GM12873 (cell line): ENCODE results near the gene AIF1L.

Experiments used
- TF ChIP-seq, protein P1 (sequence below): IDR thresholded peaks from 2 replicates; pipeline ENCODE4 v1.5.1; 2012; ENCODE audit warnings: low read depth, mild to moderate bottlenecking, moderate library complexity, low read length, control low read depth; ENCODE audit not compliant: insufficient read depth; ENCODE audit errors: missing control alignments

The AIF1L gene

GRCh38 chr9:131068076-131068816 lies 28.1 kb upstream of the AIF1L start:
- TF ChIP-seq, protein P1, sequence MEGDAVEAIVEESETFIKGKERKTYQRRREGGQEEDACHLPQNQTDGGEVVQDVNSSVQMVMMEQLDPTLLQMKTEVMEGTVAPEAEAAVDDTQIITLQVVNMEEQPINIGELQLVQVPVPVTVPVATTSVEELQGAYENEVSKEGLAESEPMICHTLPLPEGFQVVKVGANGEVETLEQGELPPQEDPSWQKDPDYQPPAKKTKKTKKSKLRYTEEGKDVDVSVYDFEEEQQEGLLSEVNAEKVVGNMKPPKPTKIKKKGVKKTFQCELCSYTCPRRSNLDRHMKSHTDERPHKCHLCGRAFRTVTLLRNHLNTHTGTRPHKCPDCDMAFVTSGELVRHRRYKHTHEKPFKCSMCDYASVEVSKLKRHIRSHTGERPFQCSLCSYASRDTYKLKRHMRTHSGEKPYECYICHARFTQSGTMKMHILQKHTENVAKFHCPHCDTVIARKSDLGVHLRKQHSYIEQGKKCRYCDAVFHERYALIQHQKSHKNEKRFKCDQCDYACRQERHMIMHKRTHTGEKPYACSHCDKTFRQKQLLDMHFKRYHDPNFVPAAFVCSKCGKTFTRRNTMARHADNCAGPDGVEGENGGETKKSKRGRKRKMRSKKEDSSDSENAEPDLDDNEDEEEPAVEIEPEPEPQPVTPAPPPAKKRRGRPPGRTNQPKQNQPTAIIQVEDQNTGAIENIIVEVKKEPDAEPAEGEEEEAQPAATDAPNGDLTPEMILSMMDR = no peak

DNA sequence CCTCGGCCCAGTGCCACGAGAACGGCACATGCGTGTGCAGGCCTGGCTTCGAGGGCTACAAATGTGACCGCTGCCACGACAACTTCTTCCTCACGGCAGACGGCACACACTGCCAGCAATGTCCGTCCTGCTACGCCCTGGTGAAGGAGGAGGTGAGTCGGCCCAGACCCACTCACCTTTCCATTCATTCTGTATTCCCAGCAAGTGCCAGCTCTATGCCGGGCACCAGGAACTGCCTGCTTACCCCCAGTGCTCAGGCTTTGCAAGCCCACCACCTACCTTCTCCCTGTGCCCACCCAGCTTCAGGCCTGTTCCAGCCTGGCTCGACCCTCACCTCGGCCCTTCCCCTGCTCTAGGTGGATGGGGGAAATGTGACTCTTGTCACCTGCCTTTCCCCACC lies 26.6 kb upstream of the AIF1L start:
- TF ChIP-seq, protein P1 = no peak

DNA sequence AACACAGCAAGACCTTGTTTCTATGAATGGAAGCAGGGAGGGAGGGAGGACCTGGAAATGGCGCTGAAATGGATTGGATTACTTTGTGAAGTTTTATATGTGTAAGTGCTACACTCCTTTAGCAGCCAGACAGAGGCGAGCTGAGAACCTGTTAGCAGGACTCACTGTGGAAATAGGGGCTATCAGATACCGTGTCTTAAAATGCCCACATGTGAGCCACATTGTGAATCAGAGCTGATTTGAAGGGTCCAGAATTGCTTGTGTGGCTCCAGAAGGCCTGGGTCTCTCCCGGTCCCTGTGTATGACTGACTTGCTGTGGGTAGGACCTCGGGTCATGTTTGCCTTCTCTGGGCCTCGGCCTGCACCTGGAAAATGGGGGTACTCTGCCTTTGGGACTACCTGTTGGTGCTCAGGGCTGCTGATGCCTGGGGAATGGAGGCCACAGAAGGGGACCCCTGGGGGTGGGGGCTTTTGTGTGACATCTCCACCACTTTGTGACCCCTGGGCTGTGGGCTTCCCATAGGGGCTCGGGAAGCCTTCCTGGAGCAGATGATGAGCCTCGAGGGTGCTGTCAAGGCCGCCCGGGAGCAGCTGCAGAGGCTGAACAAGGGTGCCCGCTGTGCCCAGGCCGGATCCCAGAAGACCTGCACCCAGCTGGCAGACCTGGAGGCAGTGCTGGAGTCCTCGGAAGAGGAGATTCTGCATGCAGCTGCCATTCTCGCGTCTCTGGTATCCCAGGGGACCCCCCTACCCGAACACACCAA lies 24.0 kb upstream of the AIF1L start:
- TF ChIP-seq, protein P1 = no peak

- TF ChIP-seq, protein P1 = no peak
Measured at GRCh38 chr9:131072871-131073237, 23.5 kb upstream of the AIF1L start.

DNA sequence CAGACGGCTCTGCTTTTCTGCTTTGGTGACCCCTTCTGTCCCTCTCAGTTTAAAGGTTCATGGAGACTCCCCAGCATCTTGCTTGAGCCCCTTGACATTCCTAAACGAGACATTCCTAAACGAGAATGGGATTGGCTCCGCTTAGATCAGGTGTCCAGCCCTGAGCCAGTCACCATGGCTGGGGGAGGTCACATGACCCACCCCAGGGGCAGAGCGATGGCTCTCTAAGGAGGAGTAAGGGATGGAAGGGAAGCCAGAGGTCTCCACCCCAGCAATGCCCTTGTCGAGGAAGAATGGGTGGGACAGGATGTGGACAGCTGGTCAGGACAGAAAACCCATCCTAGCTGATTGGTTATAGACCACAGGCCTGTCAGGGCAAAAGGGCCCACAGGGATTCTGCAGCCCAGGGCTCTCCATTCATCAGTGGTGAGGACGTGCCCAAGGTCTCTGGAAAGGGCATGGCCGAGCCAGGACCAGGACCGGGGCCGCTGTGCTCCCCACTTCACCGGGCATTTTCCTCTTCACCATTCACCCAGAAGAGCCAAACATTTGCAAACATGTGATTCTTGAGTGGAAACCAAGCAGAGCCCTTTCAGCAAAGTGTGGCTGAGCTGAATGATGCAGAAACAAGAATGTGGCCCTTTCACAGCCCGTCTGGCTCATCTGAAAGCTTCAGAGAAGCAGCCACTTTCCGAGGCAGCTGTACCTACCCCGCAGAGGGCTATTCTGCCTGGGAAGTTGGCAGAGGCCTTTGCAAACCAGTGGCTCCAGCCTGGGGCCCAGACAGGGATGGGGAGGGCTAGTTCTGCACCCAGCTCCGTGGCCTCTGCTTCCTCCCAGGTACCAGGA lies 19.8 kb upstream of the AIF1L start:
- TF ChIP-seq, protein P1 = no peak

DNA sequence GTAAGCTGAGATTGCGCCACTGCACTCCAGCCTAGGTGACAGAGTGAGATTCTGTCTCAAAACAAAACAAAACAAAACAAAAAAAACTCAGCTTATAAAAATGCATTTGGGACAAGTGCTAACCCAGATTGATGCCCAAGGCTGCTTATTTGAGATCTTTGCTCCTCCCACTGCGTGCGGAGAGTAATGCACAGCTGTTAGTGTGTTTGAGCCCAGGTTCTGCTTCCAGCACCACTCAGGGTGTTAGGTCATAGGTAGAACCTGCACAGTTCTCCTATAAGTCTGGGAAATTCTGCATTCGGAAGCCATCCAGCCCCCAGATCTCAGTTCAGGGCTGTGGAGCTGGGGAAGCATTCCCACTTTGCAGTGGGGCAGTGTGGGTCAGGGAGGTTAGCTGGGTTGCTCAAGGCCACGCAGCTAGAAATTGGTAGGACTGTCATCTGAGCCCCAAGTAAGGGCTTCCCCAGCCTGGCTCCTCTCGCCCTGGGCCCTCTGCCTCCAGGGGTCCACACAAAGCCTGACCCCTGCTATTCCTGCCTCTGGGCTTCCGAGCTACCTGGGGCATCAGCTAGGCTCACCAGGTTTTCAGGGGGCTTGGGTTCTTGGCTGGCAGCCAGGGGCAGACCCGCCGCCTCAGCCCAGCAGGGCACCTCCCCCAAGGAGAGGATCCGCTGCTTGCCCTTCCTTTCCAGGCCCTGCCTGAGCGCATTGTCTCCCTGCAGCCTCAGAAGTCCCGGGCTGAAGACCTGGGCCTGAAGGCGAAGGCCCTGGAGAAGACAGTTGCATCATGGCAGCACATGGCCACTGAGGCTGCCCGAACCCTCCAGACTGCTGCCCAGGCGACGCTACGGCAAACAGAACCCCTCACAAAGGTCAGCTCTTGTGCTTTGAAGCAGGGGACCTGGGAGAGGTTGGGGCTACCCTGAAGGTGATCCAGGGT lies 17.6 kb upstream of the AIF1L start:
- TF ChIP-seq, protein P1 = no peak
